GM23338 (cell line): ENCODE measurements around the gene SPINT3. TPM values are rescaled to one million over a fixed set of nuclear protein-coding genes. Genes with fewer than 3 reads are reported as not detected.

Experiments used
- ATAC-seq: fragments of 200-7000 bp; cut with Tn5 transposase; 3 replicates; pipeline ENCODE4 v1.9.1; 2020
- DNase-seq: peaks from one replicate; pipeline ENCODE4 v3.0.0-alpha.2; 2015; ENCODE audit warnings: low spot score
- H2AFZ ChIP-seq: fragments of 200-600 bp; sonication (generic); 2 replicates; pipeline ENCODE4 v1.8.0; 2016; ENCODE audit warnings: antibody characterized with exemption, mild to moderate bottlenecking, moderate library complexity
- H3F3A ChIP-seq: fragments of 200-600 bp; sonication (generic); replicated peaks from 2 replicates; pipeline ENCODE4 v1.8.0; 2017; ENCODE audit warnings: antibody characterized with exemption, mixed run types, low read depth
- H3K27ac ChIP-seq: fragments of 200-600 bp; sonication (generic); 2 replicates; pipeline ENCODE4 v1.6.1; 2016; ENCODE audit warnings: low read depth
- H3K27me3 ChIP-seq: fragments of 200-600 bp; sonication (generic); 2 replicates; pipeline ENCODE4 v1.8.0; 2016; ENCODE audit warnings: mild to moderate bottlenecking, mixed run types, moderate library complexity; ENCODE audit not compliant: insufficient read depth
- H3K36me3 ChIP-seq: fragments of 200-600 bp; sonication (generic); 2 replicates; pipeline ENCODE4 v1.8.0; 2016; ENCODE audit warnings: mild to moderate bottlenecking; ENCODE audit not compliant: insufficient read depth
- H3K4me1 ChIP-seq: fragments of 200-600 bp; sonication (generic); 2 replicates; pipeline ENCODE4 v1.8.0; 2016; ENCODE audit warnings: mild to moderate bottlenecking, moderate library complexity; ENCODE audit not compliant: insufficient read depth
- H3K4me2 ChIP-seq: fragments of 200-600 bp; sonication (generic); 2 replicates; pipeline ENCODE4 v1.7.1; 2017; ENCODE audit warnings: mixed run types
- H3K4me3 ChIP-seq: fragments of 200-600 bp; sonication (generic); 2 replicates; pipeline ENCODE4 v1.6.1; 2016; ENCODE audit warnings: mixed run types
- H3K79me2 ChIP-seq: fragments of 200-600 bp; sonication (generic); replicated peaks from 2 replicates; pipeline ENCODE4 v1.8.0; 2017; ENCODE audit warnings: mild to moderate bottlenecking; ENCODE audit not compliant: insufficient read depth
- H3K9me2 ChIP-seq: fragments of 200-600 bp; sonication (generic); 2 replicates; pipeline ENCODE4 v1.8.0; 2017; ENCODE audit not compliant: insufficient read depth
- H4K20me1 ChIP-seq: fragments of 200-600 bp; sonication (generic); replicated peaks from 2 replicates; pipeline ENCODE4 v1.8.0; 2017; ENCODE audit warnings: mild to moderate bottlenecking; ENCODE audit not compliant: insufficient read depth
- H3K27ac Mint-ChIP-seq: 2 replicates; pipeline ENCODE4 v1.8.0; 2020; ENCODE audit warnings: inconsistent platforms, mild to moderate bottlenecking, moderate library complexity, mixed read lengths
- H3K27me3 Mint-ChIP-seq: 3 replicates; pipeline ENCODE4 v1.8.0; 2022; ENCODE audit warnings: low read depth, mild to moderate bottlenecking, moderate library complexity, mixed read lengths, inconsistent platforms; ENCODE audit not compliant: insufficient read depth, poor library complexity
- H3K36me3 Mint-ChIP-seq: 3 replicates; pipeline ENCODE4 v1.8.0; 2021; ENCODE audit warnings: low read depth, mild to moderate bottlenecking, inconsistent platforms, moderate library complexity, mixed read lengths
- H3K4me1 Mint-ChIP-seq: 3 replicates; pipeline ENCODE4 v1.8.0; 2020; ENCODE audit warnings: mild to moderate bottlenecking, inconsistent platforms, mixed read lengths
- H3K4me3 Mint-ChIP-seq: 3 replicates; pipeline ENCODE4 v1.8.0; 2021; ENCODE audit warnings: moderate library complexity, mild to moderate bottlenecking, inconsistent platforms, mixed read lengths
- H3K9me3 Mint-ChIP-seq: 3 replicates; pipeline ENCODE4 v1.8.0; 2020; ENCODE audit warnings: moderate library complexity, mild to moderate bottlenecking, inconsistent platforms, mixed read lengths
- CREB1 ChIP-seq: fragments of 250-450 bp; sonication (Bioruptor Pico); IDR thresholded peaks from 2 replicates; pipeline ENCODE4 v1.5.0; 2020; ENCODE audit warnings: low read depth, mild to moderate bottlenecking, moderate library complexity
- ETS1 ChIP-seq: IDR thresholded peaks from 2 replicates; pipeline ENCODE4 v1.6.1; 2016; ENCODE audit warnings: antibody characterized with exemption
- JUNB ChIP-seq: IDR thresholded peaks from one replicate; pipeline ENCODE4 v1.6.1; 2016; ENCODE audit warnings: antibody characterized with exemption; ENCODE audit not compliant: unreplicated experiment
- STAT1 ChIP-seq: IDR thresholded peaks from one replicate; pipeline ENCODE4 v1.6.1; 2016; ENCODE audit warnings: antibody characterized with exemption; ENCODE audit not compliant: unreplicated experiment
- ZNF462 ChIP-seq: fragments of 250-450 bp; sonication (Bioruptor Pico); IDR thresholded peaks from 2 replicates; pipeline ENCODE4 v1.5.0; 2020; ENCODE audit warnings: mild to moderate bottlenecking, moderate library complexity
- polyA plus RNA-seq: library from polyadenylated mRNA; unstranded; fragments of >200 nt; fragmentation: Nextera tagmentation; extraction: Ambion mirVana; gene quantifications from 2 replicates; pipeline ENCODE4 v1.2.1, GENCODE V29; 2016
- total RNA-seq: library from RNA; depleted of rRNA; stranded (reverse); fragments of >200 nt; shearing (Covaris generic); gene quantifications from 2 replicates; pipeline ENCODE4 v1.2.3, GENCODE V29; 2014
- TF ChIP-seq, protein P1 (sequence below): IDR thresholded peaks from one replicate; pipeline ENCODE4 v1.6.1; 2018; ENCODE audit warnings: antibody characterized with exemption; ENCODE audit not compliant: unreplicated experiment

SPINT3 gene
- total and polyA plus RNA-seq, 2 experiments from 2014 or later, result not detected

DNA sequence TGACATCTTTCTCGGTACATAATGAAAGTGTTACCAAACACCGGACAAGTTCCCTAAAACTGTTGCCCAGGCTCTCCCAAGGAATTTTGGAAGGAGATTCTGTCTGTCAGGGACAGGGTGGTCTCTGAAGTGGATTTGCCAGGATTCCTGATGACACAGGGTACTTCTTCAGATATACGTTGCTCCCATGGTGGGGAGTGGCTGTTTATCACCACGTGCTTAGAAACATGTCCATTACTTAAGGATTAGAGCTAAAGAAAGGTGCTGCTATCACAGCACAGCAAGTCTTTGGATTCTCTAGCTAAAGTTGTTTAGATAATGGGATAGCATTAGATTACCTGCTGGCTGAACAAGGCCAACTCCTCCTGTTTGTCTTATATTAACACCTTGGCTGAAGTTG lies 6.3 kb downstream of the SPINT3 start (continued):
- TF ChIP-seq ETS1 (no peak), CREB1 (CRISPR knock-in tag) (no peak)

- no peak for DNase-seq
- ATAC-seq, result no peak
- no peaks in the 10 kb centered on the region for H3K36me3 ChIP-seq
- Mint-ChIP-seq H3K4me1 (no peaks in the 10 kb centered on the region), H3K27me3 (peaks cover 3% of the 10 kb centered on the region), H3K36me3 (no peaks in the 10 kb centered on the region), H3K4me3 (no peak overlapping the region), H3K9me3 (no peaks in the 10 kb centered on the region), H3K27ac (no peak overlapping the region)
- no peaks in the 10 kb centered on the region for H3K4me1 ChIP-seq
- H2AFZ ChIP-seq, result no peak overlapping the region
- H3K27me3 ChIP-seq, result no peaks in the 10 kb centered on the region
- no peaks in the 10 kb centered on the region for H3F3A ChIP-seq
- H3K9me2 ChIP-seq, result 0 out of 2 replicates have a peak, but pooled peaks cover 4% of the 10 kb centered on the region
- no peaks in the 10 kb centered on the region for H3K79me2 ChIP-seq
- H3K27ac ChIP-seq, result no peak overlapping the region
- H3K4me2 ChIP-seq, result no peak overlapping the region
- no peaks in the 10 kb centered on the region for H4K20me1 ChIP-seq
- TF ChIP-seq JUNB (no peak), STAT1 (no peak)
- TF ChIP-seq, protein P1, sequence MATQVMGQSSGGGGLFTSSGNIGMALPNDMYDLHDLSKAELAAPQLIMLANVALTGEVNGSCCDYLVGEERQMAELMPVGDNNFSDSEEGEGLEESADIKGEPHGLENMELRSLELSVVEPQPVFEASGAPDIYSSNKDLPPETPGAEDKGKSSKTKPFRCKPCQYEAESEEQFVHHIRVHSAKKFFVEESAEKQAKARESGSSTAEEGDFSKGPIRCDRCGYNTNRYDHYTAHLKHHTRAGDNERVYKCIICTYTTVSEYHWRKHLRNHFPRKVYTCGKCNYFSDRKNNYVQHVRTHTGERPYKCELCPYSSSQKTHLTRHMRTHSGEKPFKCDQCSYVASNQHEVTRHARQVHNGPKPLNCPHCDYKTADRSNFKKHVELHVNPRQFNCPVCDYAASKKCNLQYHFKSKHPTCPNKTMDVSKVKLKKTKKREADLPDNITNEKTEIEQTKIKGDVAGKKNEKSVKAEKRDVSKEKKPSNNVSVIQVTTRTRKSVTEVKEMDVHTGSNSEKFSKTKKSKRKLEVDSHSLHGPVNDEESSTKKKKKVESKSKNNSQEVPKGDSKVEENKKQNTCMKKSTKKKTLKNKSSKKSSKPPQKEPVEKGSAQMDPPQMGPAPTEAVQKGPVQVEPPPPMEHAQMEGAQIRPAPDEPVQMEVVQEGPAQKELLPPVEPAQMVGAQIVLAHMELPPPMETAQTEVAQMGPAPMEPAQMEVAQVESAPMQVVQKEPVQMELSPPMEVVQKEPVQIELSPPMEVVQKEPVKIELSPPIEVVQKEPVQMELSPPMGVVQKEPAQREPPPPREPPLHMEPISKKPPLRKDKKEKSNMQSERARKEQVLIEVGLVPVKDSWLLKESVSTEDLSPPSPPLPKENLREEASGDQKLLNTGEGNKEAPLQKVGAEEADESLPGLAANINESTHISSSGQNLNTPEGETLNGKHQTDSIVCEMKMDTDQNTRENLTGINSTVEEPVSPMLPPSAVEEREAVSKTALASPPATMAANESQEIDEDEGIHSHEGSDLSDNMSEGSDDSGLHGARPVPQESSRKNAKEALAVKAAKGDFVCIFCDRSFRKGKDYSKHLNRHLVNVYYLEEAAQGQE, result no peak
- no peak overlapping the region for H3K4me3 ChIP-seq
These were observed 7.1 kb downstream of the SPINT3 start for GRCh38 chr20:45508068-45508886.

DNA sequence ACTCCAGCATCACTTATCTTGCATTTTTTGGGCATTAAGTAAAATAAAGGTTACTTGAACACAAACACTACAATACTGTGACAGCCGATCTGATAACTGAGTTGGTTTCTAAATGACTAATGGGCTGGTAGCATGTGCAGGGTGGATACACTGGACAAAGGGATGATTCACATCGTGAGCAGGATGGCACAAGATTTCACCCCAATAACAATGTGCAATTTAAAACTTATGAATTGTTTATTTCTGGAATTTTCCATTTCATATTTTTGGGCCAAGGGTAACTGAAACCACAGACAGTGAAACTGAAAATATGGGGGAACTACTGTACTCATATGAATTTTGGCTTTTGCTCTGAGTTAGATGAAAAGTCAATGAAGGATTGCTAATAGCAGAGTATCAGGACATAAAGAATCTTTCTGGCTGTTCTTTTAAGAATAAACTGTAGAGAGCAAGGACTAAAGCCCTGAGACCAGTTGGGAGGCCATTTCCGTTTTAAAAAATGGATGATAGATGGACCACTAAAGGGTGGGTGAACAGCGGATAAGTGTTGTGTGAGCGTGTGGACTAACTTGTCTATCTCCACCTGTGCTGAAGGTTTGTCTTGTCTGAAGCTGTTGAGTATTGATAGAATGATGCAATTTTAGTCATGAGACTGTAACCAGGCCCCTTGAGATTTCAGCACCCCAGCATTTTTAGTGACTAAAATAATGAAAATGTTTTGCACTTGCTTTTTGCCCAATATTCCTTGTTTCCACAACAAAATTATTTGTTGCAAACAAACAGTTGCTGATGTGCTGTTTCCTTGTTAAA lies 8.2 kb downstream of the SPINT3 start:
- Mint-ChIP-seq H3K4me1 (no peaks in the 10 kb centered on the region), H3K27ac (no peak overlapping the region), H3K9me3 (no peaks in the 10 kb centered on the region), H3K27me3 (peaks cover 3% of the 10 kb centered on the region), H3K36me3 (no peaks in the 10 kb centered on the region), H3K4me3 (no peak overlapping the region)
- Histone ChIP-seq H3K4me2 (no peak overlapping the region), H3K79me2 (no peaks in the 10 kb centered on the region), H3K27ac (no peak overlapping the region), H2AFZ (no peak overlapping the region), H3K27me3 (no peaks in the 10 kb centered on the region), H3K4me1 (no peaks in the 10 kb centered on the region), H3K9me2 (0 out of 2 replicates have a peak, but pooled peaks cover 4% of the 10 kb centered on the region), H3F3A (no peaks in the 10 kb centered on the region), H3K4me3 (no peak overlapping the region), H4K20me1 (no peaks in the 10 kb centered on the region), H3K36me3 (no peaks in the 10 kb centered on the region)
- no peak for ATAC-seq
- DNase-seq, result no peak
- TF ChIP-seq ZNF462 (CRISPR knock-in tag), result no peak
